SK-N-MC (cell line): Measurements from ENCODE around the gene POLR3E.

Source experiments
- EZH2 ChIP-seq: fragments of 200-600 bp; sonication (generic); IDR thresholded peaks from one replicate; pipeline ENCODE4 v1.6.1; 2017; ENCODE audit warnings: antibody characterized with exemption
- POLR2AphosphoS5 ChIP-seq: IDR thresholded peaks from 2 replicates; pipeline ENCODE4 v1.6.1; 2012; ENCODE audit warnings: mild to moderate bottlenecking, low read depth, low read length, borderline replicate concordance

DNA sequence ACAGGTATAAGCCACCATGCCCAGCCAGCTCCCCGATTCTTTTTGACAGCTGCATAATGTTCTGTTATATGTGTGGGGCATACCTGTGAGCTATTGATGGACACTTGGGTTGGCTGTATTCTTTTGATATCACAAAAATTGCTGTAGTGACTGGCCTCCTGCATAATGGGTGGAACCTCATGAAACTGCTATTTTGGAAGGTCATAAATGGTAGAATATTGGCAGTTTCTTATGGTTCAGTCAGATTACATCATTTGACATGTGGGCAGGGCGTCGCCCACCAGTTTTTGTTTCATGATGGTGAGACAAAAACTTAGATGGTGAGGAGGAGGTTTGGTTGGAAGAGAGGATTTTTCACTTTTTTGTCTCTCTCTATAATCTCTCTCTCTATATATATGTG lies 26.7 kb upstream of the POLR3E start:
- TF ChIP-seq POLR2AphosphoS5 (no peak), EZH2 (no peak)
